IMR-90 (cell line): Measurements from ENCODE around the gene MTPN. TPM values are rescaled to one million over a fixed set of nuclear protein-coding genes. Genes with fewer than 3 reads are reported as not detected.

Experiments
- ATAC-seq: fragments of 200-7000 bp; cut with Tn5 transposase; 2 replicates; pipeline ENCODE4 v1.9.1; 2020; ENCODE audit warnings: low read depth, mild to moderate bottlenecking, moderate library complexity
- BruUV-seq: library from RNA; stranded (reverse); fragments of 400-500 nt; replicated peaks from 2 replicates; lab custom pipeline; 2021; lab: Mats Ljungman, UMichigan
- CTCF ChIA-PET: fragments of 300-600 bp; formaldehyde crosslinking; extraction: SDS; loops from one replicate; lab custom pipeline; 2021; ENCODE audit warnings: antibody characterized with exemption; lab: Yijun Ruan, JAX
- POLR2A ChIA-PET: fragments of 300-600 bp; sonication (Branson Sonifier 250); formaldehyde crosslinking; loops from one replicate; lab custom pipeline; 2022; ENCODE audit warnings: antibody characterized with exemption; ENCODE audit not compliant: unreplicated experiment; lab: Charles Lee
- DNase-seq: peaks from one replicate; pipeline ENCODE4 v3.0.0; 2013
- H2AFZ ChIP-seq: replicated peaks from 2 replicates; pipeline ENCODE3; 2013; ENCODE audit warnings: low read length, mild to moderate bottlenecking; ENCODE audit not compliant: poor library complexity
- H2AK5ac ChIP-seq: 2 replicates; pipeline ENCODE4 v1.6.1; 2013; ENCODE audit warnings: low read depth, low read length, inconsistent platforms
- H2AK9ac ChIP-seq: replicated peaks from 2 replicates; pipeline ENCODE3; 2013; ENCODE audit warnings: mild to moderate bottlenecking, low read depth, low read length, moderate library complexity; ENCODE audit not compliant: poor library complexity
- H2BK120ac ChIP-seq: 2 replicates; pipeline ENCODE4 v1.6.1; 2013; ENCODE audit warnings: low read depth, low read length, inconsistent platforms
- H2BK15ac ChIP-seq: 3 replicates; pipeline ENCODE4 v1.6.1; 2013; ENCODE audit warnings: low read depth, low read length, inconsistent platforms
- H2BK20ac ChIP-seq: 2 replicates; pipeline ENCODE4 v1.6.1; 2013; ENCODE audit warnings: low read depth, mild to moderate bottlenecking, inconsistent platforms, low read length, moderate library complexity
- H2BK5ac ChIP-seq: 2 replicates; pipeline ENCODE4 v1.6.1; 2013; ENCODE audit warnings: mild to moderate bottlenecking, low read depth, low read length, inconsistent platforms; ENCODE audit not compliant: poor library complexity, severe bottlenecking
- H3K14ac ChIP-seq: replicated peaks from 2 replicates; pipeline ENCODE4 v1.6.1; 2013; ENCODE audit warnings: low read depth, low read length, inconsistent platforms
- H3K18ac ChIP-seq: 2 replicates; pipeline ENCODE4 v1.6.1; 2013; ENCODE audit warnings: low read depth, low read length, control low read depth
- H3K23ac ChIP-seq: 2 replicates; pipeline ENCODE4 v1.6.1; 2013; ENCODE audit warnings: low read depth, low read length, inconsistent platforms
- H3K27ac ChIP-seq: 2 replicates; pipeline ENCODE4 v1.5.1; 2013; ENCODE audit warnings: mild to moderate bottlenecking, control low read depth, low read length; ENCODE audit not compliant: insufficient read depth
- H3K27me3 ChIP-seq: 2 replicates; pipeline ENCODE4 v1.6.1; 2013; ENCODE audit warnings: low read length; ENCODE audit not compliant: control insufficient read depth, insufficient read depth
- H3K36me3 ChIP-seq: 2 replicates; pipeline ENCODE4 v1.6.1; 2013; ENCODE audit warnings: low read length, mixed read lengths; ENCODE audit not compliant: control insufficient read depth, insufficient read depth
- H3K4ac ChIP-seq: 2 replicates; pipeline ENCODE4 v1.6.1; 2013; ENCODE audit warnings: low read depth, low read length, inconsistent platforms
- H3K4me1 ChIP-seq: 2 replicates; pipeline ENCODE4 v1.6.1; 2013; ENCODE audit warnings: low read length, mixed read lengths; ENCODE audit not compliant: control insufficient read depth, insufficient read depth
- H3K4me2 ChIP-seq: 2 replicates; pipeline ENCODE4 v1.6.1; 2013; ENCODE audit warnings: low read depth, mild to moderate bottlenecking, control low read depth, low read length, moderate library complexity
- H3K4me3 ChIP-seq: 2 replicates; pipeline ENCODE4 v1.5.1; 2013; ENCODE audit warnings: low read depth, mild to moderate bottlenecking, control low read depth, low read length, moderate library complexity; ENCODE audit not compliant: insufficient read depth
- H3K56ac ChIP-seq: 2 replicates; pipeline ENCODE4 v1.6.1; 2013; ENCODE audit warnings: low read length, inconsistent platforms; ENCODE audit not compliant: insufficient read depth; ENCODE audit errors: extremely low read depth
- H3K79me1 ChIP-seq, 2 experiments: 2 replicates each; pipeline ENCODE4 v1.6.1; 2013; ENCODE audit warnings: low read length in 2 of 2, inconsistent platforms in 1 of 2, low read depth in 1 of 2
- H3K9ac ChIP-seq: 2 replicates; pipeline ENCODE4 v1.6.1; 2013; ENCODE audit warnings: low read depth, low read length, control low read depth
- H3K9me1 ChIP-seq: 2 replicates; pipeline ENCODE4 v1.6.1; 2013; ENCODE audit warnings: low read length, inconsistent platforms; ENCODE audit not compliant: insufficient read depth
- H3K9me3 ChIP-seq: 2 replicates; pipeline ENCODE4 v1.6.1; 2013; ENCODE audit warnings: low read length; ENCODE audit not compliant: control insufficient read depth, insufficient read depth
- H4K20me1 ChIP-seq: 2 replicates; pipeline ENCODE4 v1.6.1; 2013; ENCODE audit warnings: low read length, inconsistent platforms; ENCODE audit not compliant: insufficient read depth
- H4K5ac ChIP-seq: 2 replicates; pipeline ENCODE4 v1.6.1; 2013; ENCODE audit warnings: mild to moderate bottlenecking, low read depth, low read length, control low read depth
- H4K8ac ChIP-seq, 2 experiments: 2 replicates each; pipeline ENCODE4 v1.6.1; 2013; ENCODE audit warnings: low read depth in 2 of 2, low read length in 2 of 2, control low read depth in 1 of 2, inconsistent platforms in 1 of 2
- H4K91ac ChIP-seq: 2 replicates; pipeline ENCODE4 v1.6.1; 2013; ENCODE audit warnings: low read depth, low read length, inconsistent platforms; ENCODE audit not compliant: insufficient read depth
- BHLHE40 ChIP-seq: fragments of 150-350 bp; IDR thresholded peaks from 2 replicates; pipeline ENCODE4 v1.6.1; 2016; ENCODE audit warnings: mild to moderate bottlenecking, low read depth, low read length
- CHD1 ChIP-seq: IDR thresholded peaks from 2 replicates; pipeline ENCODE4 v1.6.1; 2012; ENCODE audit warnings: low read depth, low read length, improper control_type of control experiment
- MAFK ChIP-seq: IDR thresholded peaks from 2 replicates; pipeline ENCODE4 v1.6.1; 2012; ENCODE audit warnings: low read depth, low read length, improper control_type of control experiment
- MAZ ChIP-seq: IDR thresholded peaks from 2 replicates; pipeline ENCODE4 v1.6.1; 2012; ENCODE audit warnings: low read depth, mild to moderate bottlenecking, low read length, improper control_type of control experiment, moderate library complexity, borderline replicate concordance
- NFE2L2 ChIP-seq: fragments of 150-350 bp; IDR thresholded peaks from 2 replicates; pipeline ENCODE4 v1.6.1; 2016; ENCODE audit warnings: low read depth, mild to moderate bottlenecking, low read length
- RAD21 ChIP-seq: IDR thresholded peaks from 2 replicates; pipeline ENCODE4 v1.6.1; 2012; ENCODE audit warnings: low read length, improper control_type of control experiment
- RCOR1 ChIP-seq: IDR thresholded peaks from 2 replicates; pipeline ENCODE4 v1.6.1; 2012; ENCODE audit warnings: mild to moderate bottlenecking, low read length, improper control_type of control experiment; ENCODE audit not compliant: insufficient replicate concordance
- RFX5 ChIP-seq: IDR thresholded peaks from 2 replicates; pipeline ENCODE4 v1.8.0; 2012; ENCODE audit warnings: low read depth, mild to moderate bottlenecking, low read length, moderate library complexity
- SMC3 ChIP-seq: fragments of 150-350 bp; IDR thresholded peaks from 2 replicates; pipeline ENCODE4 v1.6.1; 2016; ENCODE audit warnings: low read depth, mild to moderate bottlenecking, antibody characterized with exemption, low read length, moderate library complexity
- USF2 ChIP-seq: fragments of 150-350 bp; IDR thresholded peaks from 2 replicates; pipeline ENCODE4 v1.6.1; 2017; ENCODE audit warnings: mild to moderate bottlenecking, antibody characterized with exemption, low read length, low read depth
- WGBS, 2 experiments: methylation state at CpG; one replicate each; pipeline versions ENCODE4 v1.1.5 to v1.1.7; 2013; ENCODE audit warnings: missing lambda C conversion rate in 2 of 2; ENCODE audit not compliant: insufficient read length in 1 of 2; ENCODE audit errors: extremely low coverage in 2 of 2; 5-methylcytosine and 5-hydroxymethylcytosine counted together
- dilution Hi-C: fragments of 300-500 bp; cut with HindIII; formaldehyde crosslinking; loops from one replicate; pipeline ENCODE4 v1.14.3; 2018; ENCODE audit warnings: low sequenced_read_pairs; ENCODE audit not compliant: unreplicated experiment
- in situ Hi-C: fragments of 300-500 bp; cut with MboI; formaldehyde crosslinking; loops from 3 replicates; pipeline ENCODE4 v1.14.3; 2019; ENCODE audit warnings: low sequenced_read_pairs, inconsistent platforms, mixed read lengths
- intact Hi-C: fragments of 100-400 bp; cut with micrococcal nuclease; formaldehyde crosslinking; loops from 2 replicates; pipeline ENCODE4 v1.10.0; 2022
- polyA plus RNA-seq, 3 experiments: library from polyadenylated mRNA; depleted of rRNA; stranded (reverse); fragments of >200 nt; gene quantifications; 2 replicates each; pipeline ENCODE4 v1.2.3, GENCODE V29; 2012; ENCODE audit warnings: low replicate concordance in 1 of 3
- total RNA-seq: library from RNA; depleted of rRNA; stranded (reverse); fragments of >200 nt; gene quantifications from 2 replicates; pipeline ENCODE4 v1.2.3, GENCODE V29; 2012

Gene MTPN
- total and polyA plus RNA-seq, 2 of the 4 experiments (the other 2 are of a cell fraction): 58.8 to 94.4 TPM

- Histone ChIP-seq H4K20me1 (peaks cover 30% of the 10 kb centered on the region), H4K5ac (no peak overlapping the region), H2AK5ac (no peak overlapping the region), H3K56ac (no peak overlapping the region), H3K9me3 (no peaks in the 10 kb centered on the region), H3K9ac (no peak overlapping the region), H2BK120ac (no peak overlapping the region), H4K91ac (no peak overlapping the region), H3K23ac (no peak overlapping the region), H3K4ac (no peak overlapping the region), H3K9me1 (peaks cover 2% of the 10 kb centered on the region), H2AK9ac (no peak overlapping the region), H3K18ac (no peak overlapping the region), H3K4me2 (no peak overlapping the region), H3K36me3 (no peaks in the 10 kb centered on the region), H4K8ac (no peak overlapping the region), H2AFZ (no peak overlapping the region), H2BK20ac (no peak overlapping the region), H3K27ac (no peak overlapping the region), H3K4me1 (0 out of 2 replicates have a peak, but pooled peaks cover 2% of the 10 kb centered on the region), H3K4me3 (no peak overlapping the region), H2BK5ac (no peak overlapping the region), H3K14ac (no peak overlapping the region), H3K27me3 (no peaks in the 10 kb centered on the region), H3K79me1 (peaks cover 15 to 58% of the 10 kb centered on the region in 2 experiments; a peak in 3 of 4 replicates), H2BK15ac (no peak overlapping the region)
- no peak for DNase-seq
- no CpG with 5 or more reads among the region's 2 CpGs for WGBS, 2 experiments
- intact Hi-C loops (no loop called here), in situ Hi-C loops (no loop called here), dilution Hi-C loops (no loop called here)
- ChIA-PET POLR2A (no interaction called here), CTCF (interaction anchor here (0.6 kb wide), 1 partner anchor 196 kb away, joined by 3 read pairs; no protein-coding TSS in a partner anchor)
- no peak for ATAC-seq
- no peak for TF ChIP-seq RFX5
- TF ChIP-seq USF2: no peak
- no peak for TF ChIP-seq RCOR1
- no peak for TF ChIP-seq RAD21
- no peak for TF ChIP-seq NFE2L2
- TF ChIP-seq SMC3: no peak
- no peak for TF ChIP-seq CHD1
- TF ChIP-seq BHLHE40: no peak
- no peak for TF ChIP-seq MAFK
- no peak for TF ChIP-seq MAZ
- BruUV-seq: no TSS peak
Measured at GRCh38 chr7:135936497-135937217, 40.5 kb downstream of the MTPN start.
